HFFc6 (cell line): ENCODE results near the gene TMEM272. TPM values are rescaled to one million over a fixed set of nuclear protein-coding genes. Genes with fewer than 3 reads are reported as not detected.

Source experiments
- DNase-seq: peaks from one replicate; pipeline ENCODE4 v3.0.0-alpha.2; 2018
- H3K27ac Mint-ChIP-seq: 2 replicates; pipeline ENCODE4 v1.8.0; 2020; ENCODE audit warnings: mild to moderate bottlenecking, mixed read lengths
- H3K27me3 Mint-ChIP-seq: 2 replicates; pipeline ENCODE4 v1.8.0; 2021; ENCODE audit warnings: mild to moderate bottlenecking, moderate library complexity, mixed read lengths; ENCODE audit not compliant: insufficient read depth
- H3K36me3 Mint-ChIP-seq: 2 replicates; pipeline ENCODE4 v1.8.0; 2021; ENCODE audit warnings: low read depth, mixed read lengths
- H3K4me1 Mint-ChIP-seq: 2 replicates; pipeline ENCODE4 v1.8.0; 2020; ENCODE audit warnings: low read depth, mixed read lengths
- H3K4me3 Mint-ChIP-seq: 2 replicates; pipeline ENCODE4 v1.8.0; 2020; ENCODE audit warnings: mild to moderate bottlenecking, moderate library complexity, mixed read lengths
- H3K9me3 Mint-ChIP-seq: 2 replicates; pipeline ENCODE4 v1.8.0; 2020; ENCODE audit warnings: mild to moderate bottlenecking, mixed read lengths
- total RNA-seq, 6 experiments: library from RNA; stranded (reverse); fragmentation: NEBNext Ultra II Directional; extraction: Animal tissue kit (Norgen Biotek cat#: 25700); gene quantifications; 2 replicates in 1 of 6; 3 replicates in 5 of 6; pipeline ENCODE4 v1.2.3, GENCODE V29; 2021
- TF ChIP-seq, protein P1 (sequence below): fragments of 200-600 bp; sonication (generic); IDR thresholded peaks from 2 replicates; pipeline ENCODE4 v1.5.0; 2021; ENCODE audit warnings: antibody characterized with exemption, mild to moderate bottlenecking

The TMEM272 gene
- total RNA-seq, 6 experiments from 2014 or later: not detected

GRCh38 chr13:51820016-51820597 lies 24.9 kb downstream of the TMEM272 start:
- TF ChIP-seq, protein P1, sequence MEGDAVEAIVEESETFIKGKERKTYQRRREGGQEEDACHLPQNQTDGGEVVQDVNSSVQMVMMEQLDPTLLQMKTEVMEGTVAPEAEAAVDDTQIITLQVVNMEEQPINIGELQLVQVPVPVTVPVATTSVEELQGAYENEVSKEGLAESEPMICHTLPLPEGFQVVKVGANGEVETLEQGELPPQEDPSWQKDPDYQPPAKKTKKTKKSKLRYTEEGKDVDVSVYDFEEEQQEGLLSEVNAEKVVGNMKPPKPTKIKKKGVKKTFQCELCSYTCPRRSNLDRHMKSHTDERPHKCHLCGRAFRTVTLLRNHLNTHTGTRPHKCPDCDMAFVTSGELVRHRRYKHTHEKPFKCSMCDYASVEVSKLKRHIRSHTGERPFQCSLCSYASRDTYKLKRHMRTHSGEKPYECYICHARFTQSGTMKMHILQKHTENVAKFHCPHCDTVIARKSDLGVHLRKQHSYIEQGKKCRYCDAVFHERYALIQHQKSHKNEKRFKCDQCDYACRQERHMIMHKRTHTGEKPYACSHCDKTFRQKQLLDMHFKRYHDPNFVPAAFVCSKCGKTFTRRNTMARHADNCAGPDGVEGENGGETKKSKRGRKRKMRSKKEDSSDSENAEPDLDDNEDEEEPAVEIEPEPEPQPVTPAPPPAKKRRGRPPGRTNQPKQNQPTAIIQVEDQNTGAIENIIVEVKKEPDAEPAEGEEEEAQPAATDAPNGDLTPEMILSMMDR: no peak
- Mint-ChIP-seq H3K4me3 (no peak overlapping the region), H3K27me3 (peaks cover 38% of the 10 kb centered on the region), H3K4me1 (peaks cover 4% of the 10 kb centered on the region), H3K9me3 (no peaks in the 10 kb centered on the region), H3K27ac (no peak overlapping the region), H3K36me3 (no peaks in the 10 kb centered on the region)
- DNase-seq: no peak

DNA sequence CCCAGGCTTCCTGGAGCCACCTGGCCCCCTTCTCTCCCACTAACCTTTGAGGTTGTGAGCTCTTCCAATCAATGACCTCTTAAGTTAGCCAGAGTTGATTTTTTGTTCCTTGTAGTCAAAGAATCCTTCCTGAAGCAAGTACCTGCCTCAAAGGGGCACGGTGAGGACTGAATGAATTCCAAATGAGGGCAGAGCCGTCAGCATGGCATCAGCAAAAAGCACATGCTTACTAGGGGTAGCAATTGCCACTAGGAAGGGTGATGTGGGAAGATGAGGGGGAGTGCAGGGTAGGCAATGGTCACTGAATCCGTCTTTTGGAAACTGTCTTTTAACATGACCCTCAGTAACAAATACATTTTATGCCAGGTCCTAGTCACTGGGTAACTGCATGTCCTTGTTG lies 25.4 kb downstream of the TMEM272 start:
- H3K4me1 Mint-ChIP-seq: peaks cover 9% of the 10 kb centered on the region
- TF ChIP-seq, protein P1: no peak
- no peak overlapping the region for H3K27ac Mint-ChIP-seq
- H3K4me3 Mint-ChIP-seq: no peak overlapping the region
- no peak for DNase-seq
- no peaks in the 10 kb centered on the region for H3K36me3 Mint-ChIP-seq
- peaks cover 38% of the 10 kb centered on the region for H3K27me3 Mint-ChIP-seq
- no peaks in the 10 kb centered on the region for H3K9me3 Mint-ChIP-seq

DNA sequence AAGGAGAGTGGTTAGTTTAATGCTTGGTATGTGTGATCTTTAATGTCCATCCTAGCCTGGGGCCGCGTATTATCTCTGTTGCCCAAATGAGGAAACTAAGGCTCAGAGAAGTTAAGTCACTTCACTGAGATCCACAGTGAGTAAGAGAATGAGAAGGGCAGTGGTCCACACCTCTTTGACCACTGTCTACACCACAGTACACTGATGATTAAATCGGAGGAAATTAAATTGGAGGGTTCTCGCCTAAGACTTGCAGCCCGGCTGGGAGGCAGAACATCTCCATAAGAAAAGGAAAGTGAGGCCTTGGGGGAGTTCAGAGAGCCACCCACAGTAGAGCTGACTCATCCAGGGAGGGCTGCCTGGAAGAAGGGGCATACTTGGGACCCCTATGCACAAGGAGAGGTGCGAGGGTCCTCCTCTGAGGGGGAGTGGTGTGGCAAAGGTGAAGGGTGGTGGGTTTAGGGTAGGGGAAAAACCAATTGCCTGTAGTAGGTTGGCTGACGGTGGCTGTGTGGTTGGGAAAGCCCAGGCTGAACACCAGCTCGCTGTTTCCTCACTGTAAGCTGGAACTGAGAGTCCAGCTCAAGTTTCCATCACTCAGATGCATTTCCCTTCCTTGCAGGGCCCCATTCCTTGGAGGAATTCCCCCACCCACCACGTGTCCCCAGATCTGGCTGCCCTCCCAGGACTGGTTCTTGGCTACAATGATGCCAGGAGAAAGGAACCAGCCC lies 26.0 kb downstream of the TMEM272 start:
- H3K4me1 Mint-ChIP-seq: peaks cover 10% of the 10 kb centered on the region
- no peak overlapping the region for H3K4me3 Mint-ChIP-seq
- no peak overlapping the region for H3K27ac Mint-ChIP-seq
- peaks cover 38% of the 10 kb centered on the region for H3K27me3 Mint-ChIP-seq
- H3K9me3 Mint-ChIP-seq: no peaks in the 10 kb centered on the region
- no peaks in the 10 kb centered on the region for H3K36me3 Mint-ChIP-seq
- TF ChIP-seq, protein P1: no peak
- DNase-seq: no peak

- DNase-seq: no peak
- no peak overlapping the region for H3K27ac Mint-ChIP-seq
- H3K36me3 Mint-ChIP-seq: no peaks in the 10 kb centered on the region
- no peak overlapping the region for H3K4me3 Mint-ChIP-seq
- H3K27me3 Mint-ChIP-seq: peaks cover 35% of the 10 kb centered on the region
- H3K9me3 Mint-ChIP-seq: no peaks in the 10 kb centered on the region
- TF ChIP-seq, protein P1: 0 out of 2 replicates have a peak, but pooled peaks have one; percentile 14
- H3K4me1 Mint-ChIP-seq: peaks cover 10% of the 10 kb centered on the region
Measured at GRCh38 chr13:51818276-51818675, 26.7 kb downstream of the TMEM272 start.

DNA sequence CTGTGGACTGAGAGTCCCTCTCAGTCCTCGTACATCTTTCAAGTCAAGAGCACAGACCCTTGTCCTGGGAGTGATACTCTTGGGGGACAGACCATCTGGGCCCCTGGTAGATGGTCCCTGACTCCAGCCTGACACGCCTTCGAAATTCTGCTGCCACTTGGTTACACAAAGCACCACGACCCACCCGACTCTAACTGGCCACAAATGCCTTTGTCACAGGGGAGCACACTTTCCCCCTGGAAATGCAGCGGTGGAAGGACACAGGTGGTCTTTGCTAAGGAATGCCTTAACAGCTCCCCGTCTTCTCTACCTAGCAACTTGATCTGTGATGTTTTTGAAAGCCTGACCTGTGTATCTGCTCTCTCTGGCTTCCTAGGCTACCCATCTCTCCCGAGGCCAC lies 27.3 kb downstream of the TMEM272 start:
- H3K27ac Mint-ChIP-seq: no peak overlapping the region
- no peaks in the 10 kb centered on the region for H3K9me3 Mint-ChIP-seq
- no peak overlapping the region for H3K4me3 Mint-ChIP-seq
- TF ChIP-seq, protein P1: no peak
- no peaks in the 10 kb centered on the region for H3K36me3 Mint-ChIP-seq
- H3K27me3 Mint-ChIP-seq: peaks cover 35% of the 10 kb centered on the region
- peaks cover 10% of the 10 kb centered on the region for H3K4me1 Mint-ChIP-seq
- no peak for DNase-seq
